ENCODE data around the gene CACNA1E.
"Not testable (repeated sequence)": the region's sequence is repeated elsewhere in the genome, so short reads cannot be mapped to it uniquely, and the experiment has no call there.

Gene CACNA1E

GRCh38 chr1:181846681-181847080 is 363.4 kb downstream of the CACNA1E start:
- no peak overlapping the region for H3K27ac Mint-ChIP-seq
- H3K4me1 Mint-ChIP-seq: no peaks in the 10 kb centered on the region
- H3K9me3 Mint-ChIP-seq: peaks cover 4% of the 10 kb centered on the region
- TF ChIP-seq, protein P1, sequence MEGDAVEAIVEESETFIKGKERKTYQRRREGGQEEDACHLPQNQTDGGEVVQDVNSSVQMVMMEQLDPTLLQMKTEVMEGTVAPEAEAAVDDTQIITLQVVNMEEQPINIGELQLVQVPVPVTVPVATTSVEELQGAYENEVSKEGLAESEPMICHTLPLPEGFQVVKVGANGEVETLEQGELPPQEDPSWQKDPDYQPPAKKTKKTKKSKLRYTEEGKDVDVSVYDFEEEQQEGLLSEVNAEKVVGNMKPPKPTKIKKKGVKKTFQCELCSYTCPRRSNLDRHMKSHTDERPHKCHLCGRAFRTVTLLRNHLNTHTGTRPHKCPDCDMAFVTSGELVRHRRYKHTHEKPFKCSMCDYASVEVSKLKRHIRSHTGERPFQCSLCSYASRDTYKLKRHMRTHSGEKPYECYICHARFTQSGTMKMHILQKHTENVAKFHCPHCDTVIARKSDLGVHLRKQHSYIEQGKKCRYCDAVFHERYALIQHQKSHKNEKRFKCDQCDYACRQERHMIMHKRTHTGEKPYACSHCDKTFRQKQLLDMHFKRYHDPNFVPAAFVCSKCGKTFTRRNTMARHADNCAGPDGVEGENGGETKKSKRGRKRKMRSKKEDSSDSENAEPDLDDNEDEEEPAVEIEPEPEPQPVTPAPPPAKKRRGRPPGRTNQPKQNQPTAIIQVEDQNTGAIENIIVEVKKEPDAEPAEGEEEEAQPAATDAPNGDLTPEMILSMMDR (IDR thresholded peaks at IDR 0.05): no peak
- H3K4me3 Mint-ChIP-seq: no peak overlapping the region
- H3K27me3 Mint-ChIP-seq (ENCODE audit: low read depth, poor library complexity): peaks cover 22% of the 10 kb centered on the region
- H3K36me3 Mint-ChIP-seq (ENCODE audit: low read depth): no peaks in the 10 kb centered on the region
- no peak for DNase-seq

GRCh38 chr1:181849071-181849470 is 365.8 kb downstream of the CACNA1E start:
- TF ChIP-seq, protein P1 (IDR thresholded peaks at IDR 0.05): no peak
- DNase-seq: no peak
- no peak overlapping the region for H3K4me3 Mint-ChIP-seq
- no peaks in the 10 kb centered on the region for H3K36me3 Mint-ChIP-seq (ENCODE audit: low read depth)
- H3K27ac Mint-ChIP-seq: no peak overlapping the region
- H3K9me3 Mint-ChIP-seq: peaks cover 28% of the 10 kb centered on the region
- no peaks in the 10 kb centered on the region for H3K4me1 Mint-ChIP-seq
- peaks cover 24% of the 10 kb centered on the region for H3K27me3 Mint-ChIP-seq (ENCODE audit: low read depth, poor library complexity)

- H3K36me3 Mint-ChIP-seq (ENCODE audit: low read depth): not testable (repeated sequence)
Measured at GRCh38 chr1:181854212-181854611, 370.9 kb downstream of the CACNA1E start.

DNA sequence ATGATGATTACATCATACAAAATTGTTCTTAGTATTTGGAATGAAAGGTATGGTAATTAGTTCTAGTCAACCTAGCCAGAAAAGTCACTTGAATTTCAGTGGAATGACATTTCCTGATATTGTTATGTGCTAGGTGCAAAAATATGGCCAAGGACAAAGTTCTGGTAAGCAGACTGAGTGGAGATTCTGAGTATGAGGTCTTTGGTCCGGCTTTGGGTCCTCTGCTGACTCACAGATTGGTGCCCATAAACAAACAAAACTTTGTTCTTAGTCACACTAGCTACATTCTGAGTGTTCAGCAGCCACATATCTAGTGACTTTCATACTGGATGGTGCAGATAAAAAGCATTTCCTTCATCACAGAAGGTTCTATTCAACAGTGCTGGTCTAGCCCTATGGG is 372.1 kb downstream of the CACNA1E start:
- H3K4me1 Mint-ChIP-seq: no peaks in the 10 kb centered on the region
- no peak overlapping the region for H3K4me3 Mint-ChIP-seq
- H3K9me3 Mint-ChIP-seq: peaks cover 35% of the 10 kb centered on the region
- DNase-seq: no peak
- TF ChIP-seq, protein P1 (IDR thresholded peaks at IDR 0.05): no peak
- peaks cover 4% of the 10 kb centered on the region for H3K27me3 Mint-ChIP-seq (ENCODE audit: low read depth, poor library complexity)
- H3K27ac Mint-ChIP-seq: no peak overlapping the region
- H3K36me3 Mint-ChIP-seq (ENCODE audit: low read depth): no peaks in the 10 kb centered on the region

More at GRCh38 chr1:181854212-181854611, 370.9 kb downstream of the CACNA1E start:
- H3K9me3 Mint-ChIP-seq: peaks cover 32% of the 10 kb centered on the region
- not testable (repeated sequence) for H3K4me1 Mint-ChIP-seq; DNase-seq; H3K4me3 Mint-ChIP-seq; H3K27me3 Mint-ChIP-seq (ENCODE audit: low read depth, poor library complexity); H3K27ac Mint-ChIP-seq

All from nephron progenitor cell (in vitro differentiated cells).